ENCODE measurements around the gene EHD1. TPM values are rescaled to one million over a fixed set of nuclear protein-coding genes. Genes with fewer than 3 reads are reported as not detected.

EHD1 gene
- total and polyA plus RNA-seq, 9 of the 15 experiments (the other 6 are each of a cell fraction or from before 2014, with no cell fraction given), result 0.46 to 65.0 (median 16.4) TPM

GRCh38 chr11:64846998-64847666 is 31.3 kb downstream of the EHD1 start (continued):
- TF ChIP-seq ZFP91 (CRISPR knock-in tag; IDR thresholded peaks at IDR 0.05), result 0 out of 2 replicates have a peak, but pooled peaks have one; percentile 71
- peak; percentile 46; the same call in 1 of the 2 replicates for TF ChIP-seq ERF (CRISPR knock-in tag; IDR thresholded peaks at IDR 0.05)
- TF ChIP-seq NCOA2 (IDR thresholded peaks at IDR 0.05; ENCODE audit: partially characterized antibody in 2 of 2), result no peak
- no peak for TF ChIP-seq FOXA1 (IDR thresholded peaks at IDR 0.05; ENCODE audit: borderline replicate concordance)
- no peak for TF ChIP-seq SMARCB1 (IDR thresholded peaks at IDR 0.05; ENCODE audit: insufficient read length, low read depth)
- TF ChIP-seq, protein P1, sequence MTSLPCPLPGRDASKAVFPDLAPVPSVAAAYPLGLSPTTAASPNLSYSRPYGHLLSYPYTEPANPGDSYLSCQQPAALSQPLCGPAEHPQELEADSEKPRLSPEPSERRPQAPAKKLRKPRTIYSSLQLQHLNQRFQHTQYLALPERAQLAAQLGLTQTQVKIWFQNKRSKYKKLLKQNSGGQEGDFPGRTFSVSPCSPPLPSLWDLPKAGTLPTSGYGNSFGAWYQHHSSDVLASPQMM (CRISPR knock-in tag; IDR thresholded peaks at IDR 0.05), result no peak
- no peak for TF ChIP-seq HBP1 (CRISPR knock-in tag; IDR thresholded peaks at IDR 0.05)
- TF ChIP-seq CBX3 (IDR thresholded peaks at IDR 0.05; ENCODE audit: borderline replicate concordance in 1 of 2, low read length in 2 of 2), result no peak; a peak in 1 of 3 replicates
- TF ChIP-seq ZNF395 (CRISPR knock-in tag; IDR thresholded peaks at IDR 0.05), result no peak
- no peak for TF ChIP-seq FOXJ3 (CRISPR knock-in tag; IDR thresholded peaks at IDR 0.05)
- 0 out of 4 replicates have a peak, but pooled peaks of 1 of the 2 experiments have one; percentile 15 for TF ChIP-seq TRIM24 (IDR thresholded peaks at IDR 0.05)
- TF ChIP-seq, protein P2, sequence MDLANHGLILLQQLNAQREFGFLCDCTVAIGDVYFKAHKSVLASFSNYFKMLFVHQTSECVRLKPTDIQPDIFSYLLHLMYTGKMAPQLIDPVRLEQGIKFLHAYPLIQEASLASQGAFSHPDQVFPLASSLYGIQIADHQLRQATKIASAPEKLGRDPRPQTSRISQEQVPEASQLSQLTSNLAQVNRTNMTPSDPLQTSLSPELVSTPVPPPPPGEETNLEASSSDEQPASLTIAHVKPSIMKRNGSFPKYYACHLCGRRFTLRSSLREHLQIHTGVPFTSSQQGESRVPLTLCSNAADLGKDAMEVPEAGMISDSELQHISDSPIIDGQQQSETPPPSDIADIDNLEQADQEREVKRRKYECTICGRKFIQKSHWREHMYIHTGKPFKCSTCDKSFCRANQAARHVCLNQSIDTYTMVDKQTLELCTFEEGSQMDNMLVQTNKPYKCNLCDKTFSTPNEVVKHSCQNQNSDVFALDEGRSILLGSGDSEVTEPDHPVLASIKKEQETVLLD (IDR thresholded peaks at IDR 0.05), result 0 out of 2 replicates have a peak, but pooled peaks have one; percentile 44
- TF ChIP-seq RBM17 (IDR thresholded peaks at IDR 0.05; ENCODE audit: borderline replicate concordance, low read depth, low read length), result no peak
- no peak for TF ChIP-seq NR2C2 (CRISPR knock-in tag; IDR thresholded peaks at IDR 0.05)
- TF ChIP-seq NR2C2 (tag; IDR thresholded peaks at IDR 0.05), result no peak
- TF ChIP-seq, protein P3, sequence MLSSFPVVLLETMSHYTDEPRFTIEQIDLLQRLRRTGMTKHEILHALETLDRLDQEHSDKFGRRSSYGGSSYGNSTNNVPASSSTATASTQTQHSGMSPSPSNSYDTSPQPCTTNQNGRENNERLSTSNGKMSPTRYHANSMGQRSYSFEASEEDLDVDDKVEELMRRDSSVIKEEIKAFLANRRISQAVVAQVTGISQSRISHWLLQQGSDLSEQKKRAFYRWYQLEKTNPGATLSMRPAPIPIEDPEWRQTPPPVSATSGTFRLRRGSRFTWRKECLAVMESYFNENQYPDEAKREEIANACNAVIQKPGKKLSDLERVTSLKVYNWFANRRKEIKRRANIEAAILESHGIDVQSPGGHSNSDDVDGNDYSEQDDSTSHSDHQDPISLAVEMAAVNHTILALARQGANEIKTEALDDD (IDR thresholded peaks at IDR 0.05), result no peak
- 0 out of 2 replicates have a peak, but pooled peaks have one; percentile 47 for TF ChIP-seq TOE1 (IDR thresholded peaks at IDR 0.05; ENCODE audit: borderline replicate concordance)
- no peak for TF ChIP-seq TOE1 (CRISPR knock-in tag; IDR thresholded peaks at IDR 0.05; ENCODE audit: borderline replicate concordance, low read depth)

Data from K562 (cell line).